ENCODE results near the gene NEK9. TPM values are rescaled to one million over a fixed set of nuclear protein-coding genes. Genes with fewer than 3 reads are reported as not detected.

Gene NEK9
- polyA plus RNA-seq, result 10 to 100 TPM; 15.9 to 37.8 (median 33.0) TPM

GRCh38 chr14:75126679-75127473, at the start of gene NEK9:
TSS of gene NEK9 (minus strand) at chr14:75127048. CDS start at chr14:75126921, 127 bp downstream.
- H3K27ac ChIP-seq (ENCODE audit: low read depth, low read length), result peak within 1 kb of the TSS; percentile 97
- WGBS, 3 donors, result 0 to 1% (median 0%) methylated on average over 71 to 76 of the region's 76 CpGs

DNA sequence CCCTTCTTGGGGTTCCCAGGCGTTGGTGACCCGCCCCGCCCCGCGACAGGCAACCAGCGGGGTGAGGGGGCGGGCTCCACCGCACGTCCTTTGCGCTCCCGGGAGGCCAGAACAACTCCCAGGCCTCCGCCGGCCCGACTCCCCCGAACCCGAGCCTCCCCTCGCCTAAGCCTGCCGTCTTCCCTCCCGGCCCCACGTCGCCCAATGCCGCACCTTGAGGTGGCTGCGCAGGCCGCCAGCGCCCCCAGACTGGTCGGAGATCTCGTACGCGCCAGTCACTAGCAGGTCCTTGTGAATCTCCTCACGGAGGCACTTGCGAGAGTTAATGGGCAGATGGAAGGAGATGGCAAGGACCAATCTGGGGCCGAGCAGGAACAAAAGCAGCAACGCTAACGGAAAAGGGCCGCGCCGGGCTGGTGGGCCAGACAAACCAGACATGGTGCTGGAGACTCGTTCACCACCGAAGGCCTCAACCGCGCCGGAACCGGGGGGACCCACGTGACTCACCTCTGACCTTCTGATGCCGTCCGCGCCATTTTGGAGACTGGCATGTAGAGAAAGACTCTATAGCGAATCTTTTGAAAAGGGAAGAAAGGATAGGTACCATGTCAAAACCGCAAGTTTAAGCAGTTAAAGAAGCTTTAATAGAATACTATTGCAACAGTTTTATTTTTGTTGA, 49.4 kb upstream of the NEK9 start, which contains the start of gene TMED10:
TMED10 (minus strand) TSS at position 471 of the 679 bp plus-strand sequence; CDS start at position 438, 33 bp downstream.
- H3K27ac ChIP-seq (ENCODE audit: low read depth, low read length), result peak within 1 kb of the TSS; percentile 97
- WGBS, 3 donors, result 0 to 1% (median 0%) methylated on average over 44 to 49 of the region's 49 CpGs

GRCh38 chr14:75175677-75176141, 48.9 kb upstream of the NEK9 start:
- peak overlapping the region; percentile 97 for H3K27ac ChIP-seq (ENCODE audit: low read depth, low read length)
- WGBS, 3 donors, result 4 to 9% (median 8%) methylated on average over 10 of the region's 10 CpGs

GRCh38 chr14:75174066-75174465, 47.2 kb upstream of the NEK9 start:
- no peak overlapping the region for H3K27ac ChIP-seq (ENCODE audit: low read depth, low read length)
- 22 to 53% (median 52%) methylated on average over 2 of the region's 2 CpGs for WGBS, 3 donors

GRCh38 chr14:75170772-75171171, 43.9 kb upstream of the NEK9 start:
- 47 to 59% (median 57%) methylated on average over 4 of the region's 4 CpGs for WGBS, 3 donors
- H3K27ac ChIP-seq (ENCODE audit: low read depth, low read length), result no peak overlapping the region

- WGBS, 3 donors, result 73 to 93% (median 92%) methylated on average over 3 of the region's 3 CpGs
- no peak overlapping the region for H3K27ac ChIP-seq (ENCODE audit: low read depth, low read length)
Observed at GRCh38 chr14:75168586-75169335, 41.9 kb upstream of the NEK9 start.

GRCh38 chr14:75167325-75167724, 40.5 kb upstream of the NEK9 start:
- WGBS, 3 donors, result 53 to 86% (median 76%) methylated on average over 2 of the region's 2 CpGs

GRCh38 chr14:75165586-75166391, 38.9 kb upstream of the NEK9 start:
- no peak overlapping the region for H3K27ac ChIP-seq (ENCODE audit: low read depth, low read length)

More at GRCh38 chr14:75167325-75167724, 40.5 kb upstream of the NEK9 start:
- H3K27ac ChIP-seq (ENCODE audit: low read depth, low read length), result no peak overlapping the region

GRCh38 chr14:75164809-75165208, 38.0 kb upstream of the NEK9 start:
- WGBS, 3 donors, result 47 to 100% (median 93%) methylated on average over 1 of the region's 1 CpG

More at GRCh38 chr14:75165586-75166391, 38.9 kb upstream of the NEK9 start:
- WGBS, 3 donors, result 25 to 57% (median 56%) methylated on average over 8 of the region's 8 CpGs

DNA sequence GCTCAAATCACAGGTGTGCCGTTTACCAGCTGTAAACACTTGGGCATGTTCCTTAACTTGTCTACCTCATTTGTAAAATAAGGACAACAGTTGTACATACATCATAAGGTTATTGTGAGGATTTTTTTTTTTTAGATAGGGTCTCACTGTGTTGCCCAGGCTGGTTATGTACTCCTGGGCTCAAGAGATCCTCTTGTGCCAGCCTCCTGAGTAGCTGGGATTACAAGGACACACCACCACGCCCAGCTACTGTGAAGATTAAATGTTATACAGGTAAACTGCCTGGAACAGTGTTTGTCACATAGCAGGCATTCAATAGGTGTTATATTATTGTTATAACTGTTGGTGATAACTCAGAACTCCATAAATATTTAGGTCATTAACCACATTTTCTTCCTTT, 36.8 kb upstream of the NEK9 start:
- WGBS, 3 donors, result 48 to 98% (median 90%) methylated on average over 2 of the region's 2 CpGs
- H3K27ac ChIP-seq (ENCODE audit: low read depth, low read length), result no peak overlapping the region

More at GRCh38 chr14:75164809-75165208, 38.0 kb upstream of the NEK9 start:
- H3K27ac ChIP-seq (ENCODE audit: low read depth, low read length), result no peak overlapping the region

GRCh38 chr14:75162631-75163030, 35.8 kb upstream of the NEK9 start:
- no peak overlapping the region for H3K27ac ChIP-seq (ENCODE audit: low read depth, low read length)
- 64 to 91% (median 86%) methylated on average over 3 of the region's 3 CpGs for WGBS, 3 donors

DNA sequence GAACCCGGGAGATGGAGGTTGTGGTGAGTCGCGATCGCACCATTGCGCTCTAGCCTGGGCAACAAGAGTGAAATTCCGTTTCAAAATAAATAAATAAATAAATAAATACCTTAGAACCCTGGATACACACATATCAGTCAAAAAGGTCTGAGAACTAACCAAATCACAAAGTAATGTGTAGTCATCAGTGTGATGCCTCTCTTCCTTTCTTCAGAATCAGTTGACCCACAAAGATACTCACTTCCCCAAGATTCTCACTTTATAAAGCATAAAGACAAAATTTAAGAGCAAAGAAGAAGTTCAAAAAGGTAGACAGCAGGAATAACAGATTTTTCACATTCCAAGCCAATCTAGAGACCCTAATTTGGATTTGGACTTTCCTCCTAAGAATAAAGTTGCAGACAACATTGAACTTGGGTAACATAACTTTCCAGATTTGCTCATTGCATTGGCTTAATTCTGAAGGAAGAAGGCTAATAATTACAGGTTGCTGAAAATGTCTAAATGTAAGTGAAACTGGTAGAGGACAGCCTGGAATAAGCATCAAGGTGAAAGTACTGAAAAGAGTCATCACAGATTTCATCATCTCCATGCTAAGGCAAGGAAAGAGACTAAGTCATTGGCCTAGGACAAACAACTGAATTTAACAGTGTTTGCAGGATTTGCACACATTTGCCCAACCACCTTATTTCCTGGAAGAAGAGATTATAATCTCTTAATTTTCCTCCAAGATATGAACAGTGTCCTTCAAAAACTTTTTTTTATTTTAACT, 32.2 kb upstream of the NEK9 start:
- H3K27ac ChIP-seq (ENCODE audit: low read depth, low read length), result no peak overlapping the region
- WGBS, 3 donors, result 92 to 99% (median 97%) methylated on average over 6 of the region's 6 CpGs

GRCh38 chr14:75156901-75157300, 30.1 kb upstream of the NEK9 start:
- H3K27ac ChIP-seq (ENCODE audit: low read depth, low read length), result no peak overlapping the region
- 58 to 82% (median 75%) methylated on average over 3 of the region's 3 CpGs for WGBS, 3 donors

- 95 to 100% (median 98%) methylated on average over 1 of the region's 1 CpG for WGBS, 3 donors
Observed at GRCh38 chr14:75156111-75156510, 29.3 kb upstream of the NEK9 start.

GRCh38 chr14:75155169-75155568, 28.3 kb upstream of the NEK9 start:
- no peak overlapping the region for H3K27ac ChIP-seq (ENCODE audit: low read depth, low read length)
- 91 to 96% (median 93%) methylated on average over 3 of the region's 3 CpGs for WGBS, 3 donors

More at GRCh38 chr14:75156111-75156510, 29.3 kb upstream of the NEK9 start:
- no peak overlapping the region for H3K27ac ChIP-seq (ENCODE audit: low read depth, low read length)

- 31 to 75% (median 52%) methylated on average over 1 of the region's 1 CpG for WGBS, 3 donors
Observed at GRCh38 chr14:75153295-75153694, 26.4 kb upstream of the NEK9 start.

DNA sequence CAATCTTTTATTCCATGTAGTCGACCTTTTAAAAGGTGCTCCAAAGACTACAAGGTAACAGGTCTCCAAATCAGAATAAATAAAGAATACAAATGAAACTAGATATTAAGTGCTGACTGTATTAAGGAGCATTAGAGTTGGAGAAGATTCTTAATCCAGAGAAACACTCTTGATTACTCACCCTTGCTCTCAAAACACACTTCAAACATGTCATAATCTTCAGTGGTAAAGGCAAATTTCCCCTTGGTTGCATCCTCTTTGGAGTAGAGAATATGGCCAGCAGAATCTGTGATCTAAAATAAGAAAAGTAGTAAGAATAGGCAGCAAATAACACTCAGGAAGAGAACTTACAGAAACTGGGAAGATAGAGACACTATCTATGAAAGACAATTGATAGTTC, 25.0 kb upstream of the NEK9 start:
- WGBS, 3 donors, result 65 to 91% (median 86%) methylated on average over 1 of the region's 1 CpG
- H3K27ac ChIP-seq (ENCODE audit: low read depth, low read length), result no peak overlapping the region

More at GRCh38 chr14:75153295-75153694, 26.4 kb upstream of the NEK9 start:
- H3K27ac ChIP-seq (ENCODE audit: low read depth, low read length), result no peak overlapping the region
